ENCODE data around the gene TAS1R3.

TAS1R3 gene

DNA sequence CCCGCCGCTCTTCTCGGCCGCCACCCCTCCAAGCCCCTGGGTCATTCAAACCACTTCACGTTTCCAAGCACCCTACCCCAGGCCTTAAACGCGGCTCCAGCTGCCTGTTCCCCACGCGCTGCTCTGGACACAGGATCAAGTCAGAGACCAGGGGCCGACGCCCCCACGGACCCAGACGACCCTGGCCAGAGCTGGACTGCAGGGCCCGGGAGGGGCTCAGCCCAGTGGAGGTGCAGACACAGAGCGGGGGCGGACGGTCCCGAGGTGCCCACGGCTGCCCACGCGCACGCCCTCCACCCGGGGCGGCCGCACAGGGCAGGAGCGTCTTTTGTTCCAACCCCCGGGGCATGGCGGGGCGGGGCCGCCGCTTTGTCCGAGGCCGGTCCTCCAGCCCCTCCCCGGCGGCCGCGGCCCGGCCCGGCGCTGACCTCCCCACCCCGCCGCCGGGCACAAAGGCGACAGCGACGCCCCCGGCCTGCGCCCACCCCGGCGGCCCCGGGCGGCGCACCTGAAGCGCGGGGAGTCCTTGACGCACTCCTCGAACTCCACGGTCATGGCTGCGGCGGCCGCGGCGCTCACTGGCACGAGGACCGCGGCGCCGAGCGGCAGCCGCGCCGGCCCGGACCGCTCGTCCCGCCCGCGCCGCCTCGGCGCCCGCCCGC, 23.7 kb upstream of the TAS1R3 start:
- TF ChIP-seq, protein P1, sequence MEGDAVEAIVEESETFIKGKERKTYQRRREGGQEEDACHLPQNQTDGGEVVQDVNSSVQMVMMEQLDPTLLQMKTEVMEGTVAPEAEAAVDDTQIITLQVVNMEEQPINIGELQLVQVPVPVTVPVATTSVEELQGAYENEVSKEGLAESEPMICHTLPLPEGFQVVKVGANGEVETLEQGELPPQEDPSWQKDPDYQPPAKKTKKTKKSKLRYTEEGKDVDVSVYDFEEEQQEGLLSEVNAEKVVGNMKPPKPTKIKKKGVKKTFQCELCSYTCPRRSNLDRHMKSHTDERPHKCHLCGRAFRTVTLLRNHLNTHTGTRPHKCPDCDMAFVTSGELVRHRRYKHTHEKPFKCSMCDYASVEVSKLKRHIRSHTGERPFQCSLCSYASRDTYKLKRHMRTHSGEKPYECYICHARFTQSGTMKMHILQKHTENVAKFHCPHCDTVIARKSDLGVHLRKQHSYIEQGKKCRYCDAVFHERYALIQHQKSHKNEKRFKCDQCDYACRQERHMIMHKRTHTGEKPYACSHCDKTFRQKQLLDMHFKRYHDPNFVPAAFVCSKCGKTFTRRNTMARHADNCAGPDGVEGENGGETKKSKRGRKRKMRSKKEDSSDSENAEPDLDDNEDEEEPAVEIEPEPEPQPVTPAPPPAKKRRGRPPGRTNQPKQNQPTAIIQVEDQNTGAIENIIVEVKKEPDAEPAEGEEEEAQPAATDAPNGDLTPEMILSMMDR (IDR thresholded peaks at IDR 0.05; ENCODE audit: low read depth, low read length) = no peak
- DNase-seq (ENCODE audit: low read depth in 2 of 2) = peak in 1 of 2 donors; percentile 32
- H3K4me3 ChIP-seq (replicated peaks in 1 of 2; ENCODE audit: low read depth in 2 of 2, low read length in 2 of 2) = peak overlapping the region; percentile 61 to 79

DNA sequence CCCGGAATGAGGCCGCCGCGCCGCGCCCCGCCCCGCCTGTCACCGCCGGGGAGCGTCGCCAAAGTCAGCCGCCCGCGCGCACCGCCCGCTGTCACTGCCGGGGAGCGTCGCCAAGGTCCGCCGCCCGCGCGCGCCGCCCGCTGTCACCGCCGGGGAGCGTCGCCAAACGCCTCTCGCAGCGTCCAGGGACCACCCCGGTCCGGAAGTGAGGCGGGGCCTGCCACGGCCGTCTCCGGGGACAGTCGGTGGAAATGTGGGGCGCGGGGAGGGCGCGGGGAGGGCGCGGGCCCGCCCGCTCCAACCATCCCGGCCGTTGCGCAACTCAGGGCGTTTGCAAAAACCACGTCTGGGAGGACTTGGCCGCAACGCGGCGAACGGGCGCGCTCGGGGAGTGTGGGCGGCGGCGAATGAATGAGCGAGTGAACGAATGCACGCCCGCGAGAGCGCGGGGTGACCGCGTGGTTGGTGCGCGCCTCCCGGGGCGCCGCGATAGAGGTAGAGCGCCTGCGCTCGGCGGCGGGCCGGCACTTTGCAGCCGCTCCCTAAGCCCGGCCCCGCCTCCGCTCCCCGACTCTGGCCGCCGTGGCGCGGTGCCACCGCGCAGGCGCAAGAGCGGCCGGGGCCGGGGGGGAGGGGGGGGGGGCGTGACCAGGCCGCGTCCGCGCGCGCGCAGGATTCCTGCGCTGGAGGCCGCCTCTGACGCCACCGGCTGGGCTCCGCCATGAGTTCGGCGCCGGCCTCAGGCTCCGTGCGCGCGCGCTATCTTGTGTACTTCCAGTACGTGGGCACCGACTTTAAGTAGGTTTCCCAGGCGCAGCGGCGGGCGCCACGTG, 22.9 kb upstream of the TAS1R3 start, which contains the start of the genes ACAP3 and PUSL1:
Gene ACAP3 (minus strand): TSS at position 8 of the 833 bp plus-strand sequence. CDS start 115 bp downstream, outside the sequence.
Gene PUSL1 (plus strand): TSS at position 675 of the 833 bp plus-strand sequence. CDS start 47 bp downstream, at position 722.
- peak within 1 kb of the TSS; percentile 61 to 79 for H3K4me3 ChIP-seq (replicated peaks in 1 of 2; ENCODE audit: low read depth in 2 of 2, low read length in 2 of 2)
- TF ChIP-seq, protein P1 (IDR thresholded peaks at IDR 0.05; ENCODE audit: low read depth, low read length) = no peak
- peak; percentile 94 to 96 for DNase-seq (ENCODE audit: low read depth in 2 of 2)

DNA sequence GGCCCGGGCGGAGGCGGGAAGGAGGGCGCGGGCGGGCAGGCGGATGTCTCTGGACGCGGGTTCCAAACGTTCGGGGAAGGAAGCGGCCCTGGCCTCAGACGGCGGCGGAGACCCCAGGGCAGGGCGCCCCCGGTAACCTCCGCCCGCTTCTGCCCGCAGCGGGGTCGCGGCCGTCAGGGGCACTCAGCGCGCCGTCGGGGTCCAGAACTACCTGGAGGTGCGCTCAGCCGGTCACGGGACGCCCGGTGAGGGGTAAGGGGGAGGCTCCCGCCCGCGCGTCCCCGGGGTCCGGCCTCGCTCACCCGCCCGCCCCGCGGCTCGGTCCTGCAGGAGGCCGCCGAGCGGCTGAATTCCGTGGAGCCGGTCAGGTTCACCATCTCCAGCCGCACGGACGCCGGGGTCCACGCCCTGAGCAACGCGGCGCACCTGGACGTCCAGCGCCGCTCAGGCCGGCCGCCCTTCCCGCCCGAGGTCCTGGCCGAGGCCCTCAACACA, 22.3 kb upstream of the TAS1R3 start:
- peak overlapping the region; percentile 55 to 76 for H3K4me3 ChIP-seq (replicated peaks in 1 of 2; ENCODE audit: low read depth in 2 of 2, low read length in 2 of 2)
- TF ChIP-seq, protein P1 (IDR thresholded peaks at IDR 0.05; ENCODE audit: low read depth, low read length) = no peak
- DNase-seq (ENCODE audit: low read depth in 2 of 2) = no peak

DNA sequence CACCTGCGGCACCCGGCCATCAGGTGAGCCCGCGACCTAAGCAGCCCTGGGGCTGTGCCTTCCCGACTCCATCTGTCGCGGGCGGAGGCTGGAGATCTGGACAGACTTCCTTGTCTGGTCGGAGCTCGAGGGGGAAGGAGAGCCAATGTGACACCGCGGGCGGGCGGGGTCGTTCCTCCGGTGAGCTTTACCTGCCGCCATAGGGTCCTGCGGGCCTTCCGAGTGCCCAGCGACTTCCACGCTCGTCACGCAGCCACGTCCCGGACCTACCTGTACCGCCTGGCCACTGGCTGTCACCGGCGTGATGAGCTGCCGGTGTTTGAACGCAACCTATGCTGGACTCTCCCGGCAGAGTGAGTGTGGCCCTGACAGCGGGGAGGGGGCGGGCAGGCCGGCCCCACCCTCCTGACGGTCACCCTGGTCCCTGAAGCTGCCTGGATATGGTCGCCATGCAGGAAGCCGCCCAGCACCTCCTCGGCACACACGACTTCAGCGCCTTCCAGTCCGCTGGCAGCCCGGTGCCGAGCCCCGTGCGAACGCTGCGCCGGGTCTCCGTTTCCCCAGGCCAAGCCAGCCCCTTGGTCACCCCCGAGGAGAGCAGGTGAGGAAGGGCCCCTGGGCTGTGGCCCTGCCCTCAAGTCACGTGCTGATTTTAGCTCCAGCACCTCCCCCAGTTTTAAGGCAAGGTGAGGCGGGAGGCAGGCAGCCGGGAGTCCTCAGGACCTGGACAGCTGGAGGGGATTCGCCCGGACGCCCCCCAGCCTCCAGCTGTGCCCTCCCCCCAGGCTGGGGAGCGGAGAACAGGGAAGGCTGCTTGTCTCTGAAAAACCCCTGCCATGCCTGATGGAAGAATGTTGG, 21.6 kb upstream of the TAS1R3 start:
- TF ChIP-seq, protein P1 (IDR thresholded peaks at IDR 0.05; ENCODE audit: low read depth, low read length) = no peak
- peak overlapping the region; percentile 55 to 76 for H3K4me3 ChIP-seq (replicated peaks in 1 of 2; ENCODE audit: low read depth in 2 of 2, low read length in 2 of 2)
- DNase-seq (ENCODE audit: low read depth in 2 of 2) = no peak

DNA sequence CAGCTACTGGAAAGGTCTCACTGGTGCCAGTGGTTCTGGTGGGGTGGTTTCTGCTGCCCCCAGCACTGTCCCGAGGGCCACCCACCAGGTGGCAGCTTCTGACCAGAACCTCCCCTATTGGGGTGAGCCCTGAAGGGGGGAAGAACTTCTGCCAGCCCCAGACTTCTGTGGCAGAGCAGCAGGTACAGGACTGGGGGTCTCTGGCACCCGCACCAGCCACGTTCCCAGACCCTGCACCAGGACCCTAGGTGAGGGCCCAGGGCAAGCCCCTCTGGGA, 21.0 kb upstream of the TAS1R3 start:
- no peak overlapping the region for H3K4me3 ChIP-seq (replicated peaks in 1 of 2; ENCODE audit: low read depth in 2 of 2, low read length in 2 of 2)
- TF ChIP-seq, protein P1 (IDR thresholded peaks at IDR 0.05; ENCODE audit: low read depth, low read length) = no peak
- DNase-seq (ENCODE audit: low read depth in 2 of 2) = no peak

DNA sequence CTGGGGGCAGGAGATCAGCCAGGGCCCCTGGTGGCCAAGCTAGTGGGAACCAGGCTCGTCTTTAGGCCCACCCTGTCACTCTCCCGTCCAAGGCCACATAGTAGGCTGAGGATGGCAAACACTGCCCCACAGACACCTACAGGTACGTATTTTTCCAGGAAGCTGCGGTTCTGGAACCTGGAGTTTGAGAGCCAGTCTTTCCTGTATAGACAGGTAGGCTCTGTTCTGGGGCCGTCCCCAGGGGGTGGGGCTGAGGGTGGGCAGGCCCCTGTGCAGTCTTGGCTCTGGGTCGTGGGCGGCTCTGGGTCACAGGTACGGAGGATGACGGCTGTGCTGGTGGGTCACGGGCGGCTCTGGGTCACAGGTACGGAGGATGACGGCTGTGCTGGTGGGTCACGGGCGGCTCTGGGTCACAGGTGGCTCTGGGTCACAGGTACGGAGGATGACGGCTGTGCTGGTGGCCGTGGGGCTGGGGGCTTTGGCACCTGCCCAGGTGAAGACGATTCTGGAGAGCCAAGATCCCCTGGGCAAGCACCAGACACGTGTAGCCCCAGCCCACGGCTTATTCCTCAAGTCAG, 20.5 kb upstream of the TAS1R3 start:
- TF ChIP-seq, protein P1 (IDR thresholded peaks at IDR 0.05; ENCODE audit: low read depth, low read length) = no peak
- no peak overlapping the region for H3K4me3 ChIP-seq (replicated peaks in 1 of 2; ENCODE audit: low read depth in 2 of 2, low read length in 2 of 2)
- DNase-seq (ENCODE audit: low read depth in 2 of 2) = no peak
